Calu3 (cell line): Measurements from ENCODE around the gene PPT2. TPM values are rescaled to one million over a fixed set of nuclear protein-coding genes. Genes with fewer than 3 reads are reported as not detected.

Experiments used
- BruUV-seq: library from RNA; stranded (reverse); fragments of 400-500 nt; replicated peaks from 2 replicates; lab custom pipeline; 2021; lab: Mats Ljungman, UMichigan
- CTCF ChIA-PET: fragments of 300-600 bp; sonication (Branson Sonifier 250); formaldehyde crosslinking; loops from one replicate; lab custom pipeline; 2022; ENCODE audit warnings: antibody characterized with exemption; lab: Charles Lee
- DNase-seq: peaks from one replicate; pipeline ENCODE4 v3.0.0; 2022
- H3K27ac Mint-ChIP-seq: one replicate; pipeline ENCODE4 v1.8.0; 2022; ENCODE audit warnings: mixed read lengths; ENCODE audit not compliant: unreplicated experiment
- H3K27me3 Mint-ChIP-seq: one replicate; pipeline ENCODE4 v1.8.0; 2022; ENCODE audit warnings: mixed read lengths; ENCODE audit not compliant: unreplicated experiment
- H3K36me3 Mint-ChIP-seq: one replicate; pipeline ENCODE4 v1.8.0; 2022; ENCODE audit warnings: mild to moderate bottlenecking, moderate library complexity, mixed read lengths; ENCODE audit not compliant: insufficient read depth, unreplicated experiment
- H3K4me1 Mint-ChIP-seq: one replicate; pipeline ENCODE4 v1.8.0; 2022; ENCODE audit warnings: mild to moderate bottlenecking, low read depth, mixed read lengths; ENCODE audit not compliant: unreplicated experiment
- H3K4me3 Mint-ChIP-seq: one replicate; pipeline ENCODE4 v1.8.0; 2022; ENCODE audit warnings: mild to moderate bottlenecking, low read depth, moderate library complexity, mixed read lengths; ENCODE audit not compliant: unreplicated experiment
- H3K9me3 Mint-ChIP-seq: one replicate; pipeline ENCODE4 v1.8.0; 2022; ENCODE audit warnings: low read depth, mixed read lengths; ENCODE audit not compliant: unreplicated experiment
- CTCF ChIP-seq: fragments of 200-600 bp; IDR thresholded peaks from one replicate; pipeline ENCODE4 v1.8.0; 2022; ENCODE audit warnings: antibody characterized with exemption; ENCODE audit not compliant: unreplicated experiment
- intact Hi-C: fragments of 100-400 bp; cut with micrococcal nuclease; formaldehyde crosslinking; loops from one replicate; pipeline ENCODE4 v1.10.0; 2022; ENCODE audit not compliant: unreplicated experiment
- total RNA-seq: library from RNA; stranded (reverse); gene quantifications from 2 replicates; pipeline ENCODE4 v1.2.3, GENCODE V29; 2022

PPT2 gene
- total RNA-seq, 1 experiment from 2014 or later = 31.0 TPM

DNA sequence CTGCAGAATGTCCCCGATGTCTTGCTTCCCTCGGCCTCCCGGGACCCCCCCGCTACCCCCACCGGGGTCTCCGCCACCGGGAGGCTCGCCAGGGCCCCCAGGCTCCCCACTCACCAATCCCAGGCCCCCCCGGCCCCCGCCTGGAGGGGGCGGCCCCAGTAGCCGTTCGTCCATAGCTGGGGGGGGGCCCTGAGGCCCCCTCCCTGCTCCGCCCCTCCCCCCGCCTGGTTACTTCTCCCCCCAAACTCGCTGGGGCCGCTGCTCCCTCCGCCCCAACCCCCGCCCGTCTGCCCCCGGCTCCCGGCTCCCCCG, 35.8 kb downstream of the PPT2 start:
- TF ChIP-seq CTCF = no peak
- H3K4me1 Mint-ChIP-seq = peaks cover 25% of the 10 kb centered on the region
- H3K27ac Mint-ChIP-seq = peak overlapping the region; percentile 70
- no peaks in the 10 kb centered on the region for H3K9me3 Mint-ChIP-seq
- H3K36me3 Mint-ChIP-seq = peaks cover 66% of the 10 kb centered on the region
- CTCF ChIA-PET = interaction anchor here (0.5 to 1.8 kb wide), 7 partner anchors 10 to 1119 kb away, joined by 3 to 8 read pairs (median 5); no protein-coding TSS in a partner anchor
- H3K4me3 Mint-ChIP-seq = peak overlapping the region; percentile 80
- BruUV-seq = no TSS peak
- intact Hi-C loops = loop anchor here (10.0 kb wide), 1 partner anchor 245 kb away; the partner anchor contains the start of gene CFB
- no peak for DNase-seq
- H3K27me3 Mint-ChIP-seq = no peaks in the 10 kb centered on the region

DNA sequence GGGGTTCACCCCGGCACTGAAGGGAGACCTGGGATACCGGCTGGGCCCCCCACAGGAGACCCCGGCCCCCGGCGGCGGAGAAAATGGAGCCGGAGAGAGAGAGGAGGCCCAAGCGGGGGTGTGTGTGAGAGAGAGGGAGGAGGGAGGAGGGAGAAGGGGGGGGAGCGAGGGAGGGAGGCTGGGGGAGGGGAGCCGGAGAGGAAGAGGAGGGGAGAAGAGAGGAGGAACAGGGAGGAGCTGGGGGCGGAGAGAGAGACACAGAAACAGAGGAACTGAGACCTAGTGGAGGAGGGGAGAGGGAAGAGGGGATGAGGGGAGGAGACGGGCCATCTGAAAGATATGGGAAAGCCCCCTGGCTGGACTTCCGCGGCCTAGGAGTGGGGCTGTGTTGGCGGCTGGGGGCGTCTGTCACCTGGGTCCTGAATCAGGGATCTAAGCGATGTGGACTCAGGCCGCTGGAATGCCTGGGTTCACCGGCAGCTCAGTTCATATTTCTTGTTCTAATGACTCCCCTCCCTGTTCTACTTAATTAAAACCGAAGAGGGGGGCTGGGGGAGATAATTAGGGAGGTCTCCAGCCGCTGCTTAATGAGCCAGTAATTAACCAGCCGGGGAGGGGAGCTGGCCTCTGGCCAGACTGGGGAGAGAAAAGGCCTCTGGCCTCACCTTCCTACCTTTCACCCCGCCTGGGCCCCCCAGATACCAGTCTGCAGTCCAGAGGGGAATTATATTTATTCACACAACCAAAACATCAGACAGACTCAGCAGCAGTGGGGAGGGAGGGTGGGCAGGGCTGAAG, 36.3 kb downstream of the PPT2 start, which contains the start of gene PBX2:
Gene PBX2, minus strand, starts transcription at position 149 of the 798 bp plus-strand sequence. CDS start 287 bp downstream, outside the sequence.
- Mint-ChIP-seq H3K27ac (peak within 1 kb of the TSS; percentile 70), H3K4me3 (peak within 1 kb of the TSS; percentile 80), H3K9me3 (no peaks in the 10 kb centered on the region), H3K4me1 (peaks cover 30% of the 10 kb centered on the region), H3K27me3 (no peaks in the 10 kb centered on the region), H3K36me3 (peaks cover 71% of the 10 kb centered on the region)
- CTCF ChIA-PET = interaction anchor here (0.6 to 1.8 kb wide), 9 partner anchors 11 to 1308 kb away, joined by 3 to 8 read pairs (median 5); partner anchors contain the start of gene NOTCH4
- TSS peak; percentile 92 for BruUV-seq
- intact Hi-C loops = loop anchor here (10.0 kb wide), 1 partner anchor 245 kb away; the partner anchor contains the start of gene CFB
- no peak for TF ChIP-seq CTCF
- peak; percentile 92 for DNase-seq

DNA sequence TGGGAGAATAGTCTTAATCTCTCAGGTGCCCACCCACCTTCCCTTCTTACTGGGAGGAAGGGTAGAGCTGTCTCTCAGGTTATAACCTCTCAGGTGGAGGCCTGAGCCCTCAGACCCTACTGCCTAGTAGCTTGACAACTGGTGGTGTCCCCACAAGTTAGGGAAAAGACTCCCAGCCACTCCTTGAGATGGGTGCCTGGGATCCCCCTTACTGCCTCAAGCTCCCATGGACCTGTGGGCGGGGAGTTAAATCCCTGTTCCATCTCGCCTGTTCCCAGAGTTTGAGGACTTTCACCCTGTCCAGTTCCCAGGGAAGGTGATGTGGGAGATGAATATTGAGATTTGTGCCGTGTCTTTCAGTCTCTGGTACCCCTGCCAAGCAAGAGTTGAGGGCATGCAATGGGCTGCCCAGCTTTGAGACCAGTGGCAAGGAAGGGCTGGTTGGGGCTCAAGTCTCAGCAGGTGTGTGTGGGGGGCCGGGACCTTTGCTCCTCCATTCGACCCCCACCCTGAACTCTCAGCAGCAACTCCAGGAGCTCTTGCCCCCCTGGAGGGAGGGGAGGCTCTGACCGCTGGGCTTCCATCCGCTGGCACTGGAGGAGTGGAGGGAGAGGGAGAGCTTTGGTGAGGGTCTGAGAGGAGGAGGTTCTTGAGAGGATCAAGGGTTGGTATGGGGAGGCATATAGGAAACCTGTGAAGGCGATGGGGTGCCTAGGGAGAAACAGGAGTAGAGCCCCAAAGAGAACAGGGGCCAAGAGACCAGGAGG, 37.2 kb downstream of the PPT2 start:
- H3K27me3 Mint-ChIP-seq = no peaks in the 10 kb centered on the region
- peak overlapping the region; percentile 80 for H3K4me3 Mint-ChIP-seq
- intact Hi-C loops = loop anchor here (10.0 kb wide), 1 partner anchor 246 kb away; the partner anchor contains the start of gene CFB
- DNase-seq = no peak
- H3K36me3 Mint-ChIP-seq = peaks cover 72% of the 10 kb centered on the region
- no peaks in the 10 kb centered on the region for H3K9me3 Mint-ChIP-seq
- CTCF ChIA-PET = interaction anchor here (1.0 to 1.8 kb wide), 2 partner anchors 14 to 81 kb away, joined by 5 to 8 read pairs; no protein-coding TSS in a partner anchor
- peak overlapping the region; percentile 54 for H3K27ac Mint-ChIP-seq
- BruUV-seq = no TSS peak
- TF ChIP-seq CTCF = no peak
- H3K4me1 Mint-ChIP-seq = peaks cover 34% of the 10 kb centered on the region
